Panc1 (cell line): ENCODE results near the gene PCED1B. TPM values are rescaled to one million over a fixed set of nuclear protein-coding genes. Genes with fewer than 3 reads are reported as not detected.

ENCODE experiments used
- ATAC-seq: fragments of 200-7000 bp; cut with Tn5 transposase; 2 replicates; pipeline ENCODE4 v1.9.1; 2020; ENCODE audit warnings: mild to moderate bottlenecking, moderate library complexity
- BruUV-seq: library from RNA; stranded (reverse); fragments of 400-500 nt; replicated peaks from 2 replicates; lab custom pipeline; 2021; lab: Mats Ljungman, UMichigan
- CTCF ChIA-PET: fragments of 300-600 bp; sonication (Branson Sonifier 250); formaldehyde crosslinking; loops from one replicate; lab custom pipeline; 2022; ENCODE audit warnings: antibody characterized with exemption; lab: Charles Lee
- POLR2A ChIA-PET: fragments of 300-600 bp; sonication (Branson Sonifier 250); formaldehyde crosslinking; loops from one replicate; lab custom pipeline; 2022; ENCODE audit warnings: antibody characterized with exemption; lab: Charles Lee
- DNase-seq: peaks from one replicate; pipeline ENCODE4 v3.0.0-alpha.2; 2010; ENCODE audit warnings: low read depth, low spot score
- H3K27ac ChIP-seq: 2 replicates; pipeline ENCODE4 v1.5.1; 2011; ENCODE audit warnings: mild to moderate bottlenecking, low read length, inconsistent platforms
- H3K27me3 ChIP-seq: fragments of 200-500 bp; sonication (Bioruptor generic); 2 replicates; pipeline ENCODE4 v1.6.0; 2014; ENCODE audit warnings: low read length, inconsistent platforms; ENCODE audit not compliant: control insufficient read depth, insufficient read depth
- H3K36me3 ChIP-seq: fragments of 200-500 bp; sonication (Bioruptor generic); 2 replicates; pipeline ENCODE4 v1.5.1; 2014; ENCODE audit warnings: inconsistent platforms, mild to moderate bottlenecking, low read length, moderate library complexity; ENCODE audit not compliant: control insufficient read depth, insufficient read depth
- H3K4me1 ChIP-seq: 2 replicates; pipeline ENCODE4 v1.5.1; 2011; ENCODE audit warnings: inconsistent platforms, mild to moderate bottlenecking, low read length, moderate library complexity; ENCODE audit not compliant: control insufficient read depth, insufficient read depth
- H3K4me3 ChIP-seq, 2 experiments: 2 replicates each; pipeline ENCODE4 v1.5.1; 2011 to 2012; ENCODE audit warnings: low read depth in 2 of 2, low read length in 2 of 2, mild to moderate bottlenecking in 2 of 2, inconsistent platforms in 1 of 2, moderate library complexity in 1 of 2
- H3K9me3 ChIP-seq: fragments of 200-500 bp; sonication (Bioruptor generic); 2 replicates; pipeline ENCODE4 v1.5.1; 2014; ENCODE audit warnings: low read depth, mild to moderate bottlenecking, inconsistent platforms, low read length, moderate library complexity; ENCODE audit not compliant: control insufficient read depth, insufficient read depth
- CTCF ChIP-seq: fragments of 450-650 bp; IDR thresholded peaks from 2 replicates; pipeline ENCODE4 v1.5.1; 2017; ENCODE audit warnings: mild to moderate bottlenecking
- POLR2AphosphoS5 ChIP-seq: IDR thresholded peaks from 2 replicates; pipeline ENCODE4 v1.6.1; 2012; ENCODE audit warnings: mild to moderate bottlenecking, low read depth, low read length, moderate library complexity
- REST ChIP-seq, 2 experiments: IDR thresholded peaks; 2 replicates each; pipeline ENCODE4 v1.6.1; 2011 to 2012; ENCODE audit warnings: low read depth in 2 of 2, control low read depth in 1 of 2, low read length in 1 of 2, mild to moderate bottlenecking in 1 of 2, moderate library complexity in 1 of 2; ENCODE audit not compliant: insufficient read depth in 1 of 2
- SIN3A ChIP-seq: IDR thresholded peaks from 2 replicates; pipeline ENCODE4 v1.6.1; 2012; ENCODE audit warnings: low read depth, mild to moderate bottlenecking, low read length, moderate library complexity, borderline replicate concordance; ENCODE audit not compliant: insufficient read depth
- TCF7L2 ChIP-seq: IDR thresholded peaks from 2 replicates; pipeline ENCODE4 v1.6.1; 2011; ENCODE audit warnings: mild to moderate bottlenecking, low read depth, low read length, inconsistent platforms
- in situ Hi-C: cut with HindIII; loops from 2 replicates; pipeline ENCODE4 v1.10.0; 2016; ENCODE audit warnings: low sequenced_read_pairs, low pct_unique_long_range_greater_than_20kb
- intact Hi-C: fragments of 100-400 bp; cut with micrococcal nuclease; formaldehyde crosslinking; loops from one replicate; pipeline ENCODE4 v1.10.0; 2022; ENCODE audit not compliant: unreplicated experiment
- total RNA-seq: library from RNA; stranded (reverse); gene quantifications from one replicate; pipeline ENCODE4 v1.2.1, GENCODE V29; 2021; ENCODE audit not compliant: unreplicated experiment

PCED1B gene
- total RNA-seq, 1 experiment from 2014 or later = 0.82 TPM

- no peak overlapping the region for H3K27ac ChIP-seq
- no peaks in the 10 kb centered on the region for H3K9me3 ChIP-seq
- DNase-seq = no peak
- no peaks in the 10 kb centered on the region for H3K36me3 ChIP-seq
- in situ Hi-C loops = no loop called here
- TF ChIP-seq REST (IDR thresholded peaks at IDR 0.05; ENCODE audit: insufficient read depth in 1 of 2, low read depth in 2 of 2, low read length in 1 of 2) (no peak), TCF7L2 (no peak), POLR2AphosphoS5 (no peak), CTCF (peak; percentile 60; the same call in 1 of the 2 replicates), SIN3A (no peak)
- intact Hi-C loops = loop anchor here (5.0 to 10.0 kb wide), 2 partner anchors 365 to 652 kb away; no protein-coding TSS in a partner anchor
- BruUV-seq = no TSS peak
- no peaks in the 10 kb centered on the region for H3K27me3 ChIP-seq
- H3K4me3 ChIP-seq = no peak overlapping the region
- ChIA-PET CTCF (interaction anchor here (0.6 to 1.5 kb wide), 11 partner anchors 10 to 909 kb away, joined by 3 to 6 read pairs (median 3); no protein-coding TSS in a partner anchor), POLR2A (interaction anchor here (0.6 kb wide), 1 partner anchor 929 kb away, joined by 3 read pairs; no protein-coding TSS in a partner anchor)
- no peaks in the 10 kb centered on the region for H3K4me1 ChIP-seq
- ATAC-seq = peak; percentile 87
These were observed 46.8 kb upstream of the PCED1B start for GRCh38 chr12:47032644-47033043.

- in situ Hi-C loops (no loop called here), intact Hi-C loops (loop anchor here (5.0 to 10.0 kb wide), 2 partner anchors 364 to 652 kb away; no protein-coding TSS in a partner anchor)
- Histone ChIP-seq H3K4me3 (no peak overlapping the region), H3K27me3 (no peaks in the 10 kb centered on the region), H3K4me1 (no peaks in the 10 kb centered on the region), H3K9me3 (no peaks in the 10 kb centered on the region), H3K36me3 (no peaks in the 10 kb centered on the region), H3K27ac (no peak overlapping the region)
- ChIA-PET POLR2A (interaction anchor here (0.6 kb wide), 1 partner anchor 929 kb away, joined by 3 read pairs; no protein-coding TSS in a partner anchor), CTCF (interaction anchor here (0.9 to 1.5 kb wide), 7 partner anchors 38 to 909 kb away, joined by 3 to 5 read pairs (median 3); no protein-coding TSS in a partner anchor)
- DNase-seq (no peak), ATAC-seq (peak; percentile 89)
- TF ChIP-seq SIN3A (no peak), REST (IDR thresholded peaks at IDR 0.05; ENCODE audit: insufficient read depth in 1 of 2, low read depth in 2 of 2, low read length in 1 of 2) (no peak), CTCF (no peak), POLR2AphosphoS5 (no peak), TCF7L2 (no peak)
- no TSS peak for BruUV-seq
These were observed 46.3 kb upstream of the PCED1B start for GRCh38 chr12:47033081-47033480.
